Brain microvascular endothelial cell (primary cell): ENCODE data around the gene SURF4.

Experiments used
- DNase-seq: peaks from one replicate; pipeline ENCODE4 v3.0.0-alpha.2; 2020
- H3K27ac ChIP-seq: fragments of 250-450 bp; sonication (Bioruptor Pico); 2 replicates; pipeline ENCODE4 v1.5.1; 2020; ENCODE audit warnings: mild to moderate bottlenecking, moderate library complexity
- H3K27me3 ChIP-seq: fragments of 250-450 bp; sonication (Bioruptor Pico); replicated peaks from 2 replicates; pipeline ENCODE4 v1.5.1; 2020; ENCODE audit warnings: mild to moderate bottlenecking
- H3K36me3 ChIP-seq: fragments of 250-450 bp; sonication (Bioruptor Pico); replicated peaks from 2 replicates; pipeline ENCODE4 v1.5.1; 2020; ENCODE audit warnings: mild to moderate bottlenecking
- H3K4me3 ChIP-seq: 2 replicates; pipeline ENCODE4 v1.5.1; 2011; ENCODE audit warnings: low read depth, mild to moderate bottlenecking, control low read depth, low read length, moderate library complexity
- CTCF ChIP-seq: IDR thresholded peaks from 2 replicates; pipeline ENCODE4 v1.5.1; 2011; ENCODE audit warnings: low read depth, mild to moderate bottlenecking, moderate library complexity, low read length, control low read depth, inconsistent platforms; ENCODE audit errors: missing control alignments
- in situ Hi-C: cut with HindIII; loops from 2 replicates; pipeline ENCODE4 v1.10.0; 2017; ENCODE audit warnings: low sequenced_read_pairs, low pct_ligation_motif_present

Gene SURF4

GRCh38 chr9:133346021-133346785, 29.7 kb downstream of the SURF4 start:
- in situ Hi-C loops, result no loop called here
- no peaks in the 10 kb centered on the region for H3K27me3 ChIP-seq
- no peak for TF ChIP-seq CTCF
- no peak for DNase-seq
- H3K36me3 ChIP-seq, result peaks cover 63% of the 10 kb centered on the region
- H3K27ac ChIP-seq, result no peak overlapping the region
- H3K4me3 ChIP-seq, result peak overlapping the region; percentile 100

DNA sequence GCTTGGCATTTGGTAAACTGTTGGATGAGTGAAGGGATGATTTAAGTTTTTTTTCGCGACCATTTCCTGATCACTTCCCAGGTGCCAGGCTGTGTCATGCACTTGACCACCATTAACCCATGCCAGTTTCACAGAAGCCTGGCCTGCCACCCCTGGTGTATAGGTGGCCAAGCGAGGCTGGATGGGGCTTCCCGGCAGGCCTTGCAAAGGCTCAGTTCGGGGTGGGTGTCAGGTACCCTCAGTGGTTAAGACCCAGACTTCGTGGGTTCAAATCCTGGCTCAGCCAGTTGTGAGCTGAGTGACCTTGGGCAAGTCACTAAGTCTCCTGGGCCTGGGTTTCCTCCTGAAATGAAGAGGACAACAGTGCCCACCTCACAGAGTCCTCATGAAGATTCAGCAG, 30.3 kb downstream of the SURF4 start:
- H3K27ac ChIP-seq, result no peak overlapping the region
- peaks cover 61% of the 10 kb centered on the region for H3K36me3 ChIP-seq
- no peak overlapping the region for H3K4me3 ChIP-seq
- no peak for DNase-seq
- no peak for TF ChIP-seq CTCF
- in situ Hi-C loops, result no loop called here
- H3K27me3 ChIP-seq, result no peaks in the 10 kb centered on the region

- Histone ChIP-seq H3K4me3 (no peak overlapping the region), H3K27ac (no peak overlapping the region), H3K36me3 (peaks cover 61% of the 10 kb centered on the region), H3K27me3 (no peaks in the 10 kb centered on the region)
- TF ChIP-seq CTCF, result no peak
- no peak for DNase-seq
- in situ Hi-C loops, result no loop called here
Measured at GRCh38 chr9:133344979-133345378, 30.9 kb downstream of the SURF4 start.

DNA sequence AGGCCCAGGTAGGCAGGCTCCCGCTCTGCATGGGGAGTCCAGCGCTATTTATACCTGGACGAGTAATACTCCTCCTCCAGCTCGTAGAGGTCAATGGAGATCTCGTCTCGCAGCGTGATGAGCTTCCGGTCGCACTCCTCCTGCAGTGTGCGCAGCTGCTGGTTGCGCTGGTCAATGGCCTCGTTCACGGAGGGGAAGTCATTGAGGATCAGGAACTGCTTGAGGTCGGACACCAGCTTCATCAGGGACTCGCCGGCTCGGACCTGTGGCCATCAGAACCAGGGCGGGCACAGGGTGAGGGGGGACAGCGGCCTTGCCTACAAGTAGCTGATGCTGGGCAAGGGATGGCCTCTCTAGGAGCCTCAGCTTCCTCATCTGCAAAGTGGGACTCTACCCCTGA, 31.8 kb downstream of the SURF4 start:
- in situ Hi-C loops, result no loop called here
- Histone ChIP-seq H3K27me3 (no peaks in the 10 kb centered on the region), H3K4me3 (no peak overlapping the region), H3K36me3 (peaks cover 52% of the 10 kb centered on the region), H3K27ac (no peak overlapping the region)
- no peak for TF ChIP-seq CTCF
- no peak for DNase-seq

DNA sequence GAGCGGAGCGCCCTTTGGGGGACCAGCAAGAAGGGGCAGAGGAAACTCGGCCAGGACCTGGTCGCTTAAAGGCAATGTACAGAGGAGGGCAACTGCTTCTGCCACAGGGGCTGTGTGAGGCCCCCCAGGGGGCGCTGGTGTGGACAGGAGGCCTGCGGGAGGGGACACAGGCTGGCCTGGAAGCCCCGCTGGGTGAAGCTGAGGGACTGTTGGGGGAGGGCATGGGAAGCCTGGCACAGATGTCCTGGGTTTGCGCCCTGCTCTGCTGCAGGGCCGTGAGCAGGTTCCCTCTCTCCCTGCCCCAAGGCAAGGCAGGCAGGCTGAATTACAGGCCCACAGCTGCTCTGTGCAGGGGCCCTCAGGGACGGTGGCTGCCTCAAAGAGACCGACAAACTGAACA, 33.3 kb downstream of the SURF4 start:
- Histone ChIP-seq H3K27me3 (no peaks in the 10 kb centered on the region), H3K27ac (no peak overlapping the region), H3K36me3 (peaks cover 44% of the 10 kb centered on the region), H3K4me3 (no peak overlapping the region)
- no peak for DNase-seq
- in situ Hi-C loops, result no loop called here
- peak; percentile 40 for TF ChIP-seq CTCF

GRCh38 chr9:133342069-133342406, 33.8 kb downstream of the SURF4 start:
- Histone ChIP-seq H3K36me3 (peaks cover 44% of the 10 kb centered on the region), H3K27me3 (no peaks in the 10 kb centered on the region), H3K4me3 (no peak overlapping the region), H3K27ac (no peak overlapping the region)
- TF ChIP-seq CTCF, result peak; percentile 46
- no peak for DNase-seq
- in situ Hi-C loops, result no loop called here
